Measurements from ENCODE around the gene TBC1D17.

DNA sequence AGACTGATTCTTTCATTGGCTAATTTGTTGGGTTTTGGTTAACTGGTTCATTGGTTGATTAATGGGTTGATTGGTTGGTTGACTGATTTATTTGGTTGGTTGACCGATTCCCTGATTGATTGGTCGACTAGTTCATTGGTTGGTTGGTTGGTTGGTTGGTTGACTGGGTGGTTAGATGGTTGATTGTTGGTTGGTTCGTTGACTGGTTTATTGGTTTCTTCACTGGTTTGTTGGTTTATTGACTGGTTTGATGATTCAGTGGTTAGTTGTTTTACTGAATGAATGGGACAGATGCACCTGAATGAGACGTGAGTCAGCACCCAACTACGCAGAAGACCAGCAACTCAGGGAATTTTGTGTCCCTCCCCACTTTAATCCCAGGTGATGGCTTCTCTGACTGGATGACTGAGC lies 54.5 kb downstream of the TBC1D17 start:
- no peak for TF ChIP-seq POLR2A (IDR thresholded peaks at IDR 0.05)
- TF ChIP-seq, protein P1, sequence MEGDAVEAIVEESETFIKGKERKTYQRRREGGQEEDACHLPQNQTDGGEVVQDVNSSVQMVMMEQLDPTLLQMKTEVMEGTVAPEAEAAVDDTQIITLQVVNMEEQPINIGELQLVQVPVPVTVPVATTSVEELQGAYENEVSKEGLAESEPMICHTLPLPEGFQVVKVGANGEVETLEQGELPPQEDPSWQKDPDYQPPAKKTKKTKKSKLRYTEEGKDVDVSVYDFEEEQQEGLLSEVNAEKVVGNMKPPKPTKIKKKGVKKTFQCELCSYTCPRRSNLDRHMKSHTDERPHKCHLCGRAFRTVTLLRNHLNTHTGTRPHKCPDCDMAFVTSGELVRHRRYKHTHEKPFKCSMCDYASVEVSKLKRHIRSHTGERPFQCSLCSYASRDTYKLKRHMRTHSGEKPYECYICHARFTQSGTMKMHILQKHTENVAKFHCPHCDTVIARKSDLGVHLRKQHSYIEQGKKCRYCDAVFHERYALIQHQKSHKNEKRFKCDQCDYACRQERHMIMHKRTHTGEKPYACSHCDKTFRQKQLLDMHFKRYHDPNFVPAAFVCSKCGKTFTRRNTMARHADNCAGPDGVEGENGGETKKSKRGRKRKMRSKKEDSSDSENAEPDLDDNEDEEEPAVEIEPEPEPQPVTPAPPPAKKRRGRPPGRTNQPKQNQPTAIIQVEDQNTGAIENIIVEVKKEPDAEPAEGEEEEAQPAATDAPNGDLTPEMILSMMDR (IDR thresholded peaks at IDR 0.05), result no peak
- no peak for TF ChIP-seq EP300 (IDR thresholded peaks at IDR 0.05)
